HFF-Myc (cell line): Measurements from ENCODE around the gene SRCIN1.

Experiments
- DNase-seq: peaks from one replicate; pipeline ENCODE4 v3.0.0-alpha.2; 2011; ENCODE audit warnings: low read depth; ENCODE audit errors: extremely low read depth
- H3K4me3 ChIP-seq: replicated peaks from 2 replicates; pipeline ENCODE4 v1.5.1; 2011; ENCODE audit warnings: low read depth, mild to moderate bottlenecking, control low read depth, low read length
- CTCF ChIP-seq: IDR thresholded peaks from 2 replicates; pipeline ENCODE4 v1.5.1; 2012; ENCODE audit warnings: mild to moderate bottlenecking, low read depth, low read length, control low read depth; ENCODE audit errors: missing control alignments

Gene SRCIN1

GRCh38 chr17:38579934-38580333, 25.8 kb downstream of the SRCIN1 start:
- H3K4me3 ChIP-seq, result no peak overlapping the region
- DNase-seq, result no peak
- no peak for TF ChIP-seq CTCF

GRCh38 chr17:38579083-38579480, 26.7 kb downstream of the SRCIN1 start:
- no peak for TF ChIP-seq CTCF
- no peak for DNase-seq
- no peak overlapping the region for H3K4me3 ChIP-seq

GRCh38 chr17:38578229-38579082, 27.3 kb downstream of the SRCIN1 start:
- no peak overlapping the region for H3K4me3 ChIP-seq
- no peak for TF ChIP-seq CTCF
- DNase-seq, result no peak

- no peak for TF ChIP-seq CTCF
- DNase-seq, result no peak
- no peak overlapping the region for H3K4me3 ChIP-seq
Observed at GRCh38 chr17:38577645-38578173, 28.0 kb downstream of the SRCIN1 start.

- no peak overlapping the region for H3K4me3 ChIP-seq
- TF ChIP-seq CTCF, result no peak
- DNase-seq, result no peak
Observed at GRCh38 chr17:38577244-38577643, 28.5 kb downstream of the SRCIN1 start.

GRCh38 chr17:38575781-38576180, 30.0 kb downstream of the SRCIN1 start:
- H3K4me3 ChIP-seq, result no peak overlapping the region
- no peak for TF ChIP-seq CTCF
- no peak for DNase-seq
